D721Med (cell line): Measurements from ENCODE around the gene CABP7.

Experiments
- DNase-seq: peaks from one replicate; pipeline ENCODE4 v3.0.0; 2011; ENCODE audit warnings: low spot score; ENCODE audit not compliant: insufficient read length
- FAIRE-seq: peaks from 2 replicates; lab custom pipeline; 2011; peaks lifted over from hg19 to GRCh38; lab: Jason Lieb, UNC
- CTCF ChIP-seq: IDR thresholded peaks from 2 replicates; pipeline ENCODE4 v1.5.1; 2012; ENCODE audit warnings: mild to moderate bottlenecking, control low read depth; ENCODE audit not compliant: insufficient read depth; ENCODE audit errors: missing control alignments

CABP7 gene

GRCh38 chr22:29739346-29739875 is 19.6 kb downstream of the CABP7 start:
- DNase-seq (no peak), FAIRE-seq (no peak)
- TF ChIP-seq CTCF: no peak

GRCh38 chr22:29740216-29740615 is 20.4 kb downstream of the CABP7 start:
- no peak for DNase-seq
- FAIRE-seq: no peak
- no peak for TF ChIP-seq CTCF

- no peak for DNase-seq
- TF ChIP-seq CTCF: no peak
- no peak for FAIRE-seq
Observed at GRCh38 chr22:29741926-29742325, 22.1 kb downstream of the CABP7 start.

GRCh38 chr22:29742326-29742725 is 22.5 kb downstream of the CABP7 start:
- FAIRE-seq (no peak), DNase-seq (no peak)
- no peak for TF ChIP-seq CTCF

- FAIRE-seq (no peak), DNase-seq (no peak)
- TF ChIP-seq CTCF: no peak
Observed at GRCh38 chr22:29744902-29745301, 25.1 kb downstream of the CABP7 start.

GRCh38 chr22:29747832-29748231 is 28.0 kb downstream of the CABP7 start:
- FAIRE-seq: no peak
- no peak for TF ChIP-seq CTCF
- DNase-seq: no peak

GRCh38 chr22:29748248-29748893 is 28.6 kb downstream of the CABP7 start:
- no peak for FAIRE-seq
- DNase-seq: no peak
- TF ChIP-seq CTCF: no peak
